Measurements from ENCODE around the gene PLAA. TPM values are rescaled to one million over a fixed set of nuclear protein-coding genes. Genes with fewer than 3 reads are reported as not detected.

Gene PLAA
- total RNA-seq, 1 donor from 2014 or later: 23.1 TPM

GRCh38 chr9:26928902-26929495 lies 18.0 kb downstream of the PLAA start:
- Histone ChIP-seq H3K9me3 (no peaks in the 10 kb centered on the region), H3K27ac (no peak overlapping the region), H3K4me3 (no peak overlapping the region), H3K27me3 (ENCODE audit: low read depth) (no peaks in the 10 kb centered on the region), H3K4me1 (no peaks in the 10 kb centered on the region), H3K36me3 (peaks cover 71% of the 10 kb centered on the region)
- TF ChIP-seq CTCF (IDR thresholded peaks at IDR 0.05): no peak
- intact Hi-C loops (cut with DNase I): no loop called here
- no peak for DNase-seq
- no peak for ATAC-seq

- intact Hi-C loops (cut with DNase I): no loop called here
- ATAC-seq (no peak), DNase-seq (no peak)
- Histone ChIP-seq H3K4me1 (no peaks in the 10 kb centered on the region), H3K36me3 (peaks cover 79% of the 10 kb centered on the region), H3K27me3 (ENCODE audit: low read depth) (no peaks in the 10 kb centered on the region), H3K27ac (no peak overlapping the region), H3K4me3 (no peak overlapping the region), H3K9me3 (no peaks in the 10 kb centered on the region)
- TF ChIP-seq CTCF (IDR thresholded peaks at IDR 0.05): no peak
Observed at GRCh38 chr9:26925609-26926008, 21.4 kb downstream of the PLAA start.

GRCh38 chr9:26919698-26920097 lies 27.3 kb downstream of the PLAA start:
- Histone ChIP-seq H3K36me3 (peaks cover 100% of the 10 kb centered on the region), H3K27me3 (ENCODE audit: low read depth) (no peaks in the 10 kb centered on the region), H3K9me3 (no peaks in the 10 kb centered on the region), H3K4me1 (no peaks in the 10 kb centered on the region), H3K4me3 (no peak overlapping the region), H3K27ac (no peak overlapping the region)
- no peak for DNase-seq
- no peak for ATAC-seq
- intact Hi-C loops (cut with DNase I): no loop called here
- no peak for TF ChIP-seq CTCF (IDR thresholded peaks at IDR 0.05)

- peaks cover 84% of the 10 kb centered on the region for H3K36me3 ChIP-seq
- H3K27me3 ChIP-seq (ENCODE audit: low read depth): no peaks in the 10 kb centered on the region
- TF ChIP-seq CTCF (IDR thresholded peaks at IDR 0.05): no peak
- DNase-seq: no peak
- H3K4me1 ChIP-seq: no peaks in the 10 kb centered on the region
- ATAC-seq: no peak
- H3K4me3 ChIP-seq: no peak overlapping the region
- intact Hi-C loops (cut with DNase I): no loop called here
- no peaks in the 10 kb centered on the region for H3K9me3 ChIP-seq
- no peak overlapping the region for H3K27ac ChIP-seq
Observed at GRCh38 chr9:26913138-26913668, 33.8 kb downstream of the PLAA start.

GRCh38 chr9:26904671-26905070 lies 42.4 kb downstream of the PLAA start:
- intact Hi-C loops (cut with DNase I): no loop called here
- ATAC-seq (no peak), DNase-seq (no peak)
- H3K27ac ChIP-seq: no peak overlapping the region
- H3K4me1 ChIP-seq: no peaks in the 10 kb centered on the region
- TF ChIP-seq CTCF (IDR thresholded peaks at IDR 0.05): no peak
- no peaks in the 10 kb centered on the region for H3K27me3 ChIP-seq (ENCODE audit: low read depth)
- peaks cover 53% of the 10 kb centered on the region for H3K36me3 ChIP-seq
- no peaks in the 10 kb centered on the region for H3K9me3 ChIP-seq
- H3K4me3 ChIP-seq: no peak overlapping the region

All from lower lobe of right lung (tissue), 2 donors.